ENCODE data around the gene CLIP1. TPM values are rescaled to one million over a fixed set of nuclear protein-coding genes. Genes with fewer than 3 reads are reported as not detected.

Gene CLIP1
- total RNA-seq, 1 experiment from 2014 or later: 42.9 TPM

GRCh38 chr12:122374707-122375106, 47.8 kb downstream of the CLIP1 start:
- Histone ChIP-seq H2AFZ (ENCODE audit: low read depth, low read length, poor library complexity, severe bottlenecking) (no peak overlapping the region), H3K4me3 (replicated peaks in 1 of 2; ENCODE audit: low read depth in 1 of 2, low read length in 2 of 2) (no peak overlapping the region), H3K9ac (ENCODE audit: low read length) (no peak overlapping the region), H3K36me3 (ENCODE audit: control insufficient read depth in 1 of 2, insufficient read depth in 2 of 2, low read length in 2 of 2) (peaks cover 6 to 15% of the 10 kb centered on the region in 2 experiments; a peak in 2 of 4 replicates), H3K4me1 (ENCODE audit: control insufficient read depth in 1 of 2, insufficient read depth in 2 of 2, low read length in 2 of 2) (peaks cover 0 to under 1% of the 10 kb centered on the region in 2 experiments; a peak in 1 of 4 replicates), H3K9me2 (ENCODE audit: insufficient read depth) (no peaks in the 10 kb centered on the region), H3K4me2 (ENCODE audit: low read length) (no peak overlapping the region), H4K20me1 (ENCODE audit: insufficient read depth) (no peaks in the 10 kb centered on the region), H3K79me2 (ENCODE audit: insufficient read depth, low read length) (peaks cover 9% of the 10 kb centered on the region; the same call in 1 of the 2 replicates), H3K9me3 (ENCODE audit: control insufficient read depth in 1 of 2, insufficient read depth in 1 of 2, low read depth in 1 of 2, low read length in 2 of 2) (no peaks in the 10 kb centered on the region), H3K27me3 (ENCODE audit: insufficient read depth, low read length) (no peaks in the 10 kb centered on the region), H3K27ac (ENCODE audit: low read depth, low read length) (no peak overlapping the region)
- ChIA-PET POLR2A (no interaction called here), CTCF (interaction anchor here (1.2 kb wide), 1 partner anchor 18 kb away, joined by 4 read pairs; no protein-coding TSS in a partner anchor), RAD21 (ENCODE audit: low non-redundant PET in 1 of 2, low total read pairs in 2 of 2, uncharacterized antibody in 2 of 2, unreplicated experiment in 2 of 2) (no interaction called here)
- intact Hi-C loops (cut with micrococcal nuclease): no loop called here
- no peak for DNase-seq (ENCODE audit: low read depth, low spot score)
- ATAC-seq: no peak
- TF ChIP-seq SP1 (IDR thresholded peaks at IDR 0.05; ENCODE audit: low read depth) (no peak), SIN3A (IDR thresholded peaks at IDR 0.05; ENCODE audit: low read depth) (no peak), MAX (IDR thresholded peaks at IDR 0.05) (no peak)
- TF ChIP-seq, protein P1, sequence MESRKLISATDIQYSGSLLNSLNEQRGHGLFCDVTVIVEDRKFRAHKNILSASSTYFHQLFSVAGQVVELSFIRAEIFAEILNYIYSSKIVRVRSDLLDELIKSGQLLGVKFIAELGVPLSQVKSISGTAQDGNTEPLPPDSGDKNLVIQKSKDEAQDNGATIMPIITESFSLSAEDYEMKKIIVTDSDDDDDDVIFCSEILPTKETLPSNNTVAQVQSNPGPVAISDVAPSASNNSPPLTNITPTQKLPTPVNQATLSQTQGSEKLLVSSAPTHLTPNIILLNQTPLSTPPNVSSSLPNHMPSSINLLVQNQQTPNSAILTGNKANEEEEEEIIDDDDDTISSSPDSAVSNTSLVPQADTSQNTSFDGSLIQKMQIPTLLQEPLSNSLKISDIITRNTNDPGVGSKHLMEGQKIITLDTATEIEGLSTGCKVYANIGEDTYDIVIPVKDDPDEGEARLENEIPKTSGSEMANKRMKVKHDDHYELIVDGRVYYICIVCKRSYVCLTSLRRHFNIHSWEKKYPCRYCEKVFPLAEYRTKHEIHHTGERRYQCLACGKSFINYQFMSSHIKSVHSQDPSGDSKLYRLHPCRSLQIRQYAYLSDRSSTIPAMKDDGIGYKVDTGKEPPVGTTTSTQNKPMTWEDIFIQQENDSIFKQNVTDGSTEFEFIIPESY (IDR thresholded peaks at IDR 0.05; ENCODE audit: extremely low read depth, insufficient replicate concordance, low read length): no peak
- TF ChIP-seq, protein P2, sequence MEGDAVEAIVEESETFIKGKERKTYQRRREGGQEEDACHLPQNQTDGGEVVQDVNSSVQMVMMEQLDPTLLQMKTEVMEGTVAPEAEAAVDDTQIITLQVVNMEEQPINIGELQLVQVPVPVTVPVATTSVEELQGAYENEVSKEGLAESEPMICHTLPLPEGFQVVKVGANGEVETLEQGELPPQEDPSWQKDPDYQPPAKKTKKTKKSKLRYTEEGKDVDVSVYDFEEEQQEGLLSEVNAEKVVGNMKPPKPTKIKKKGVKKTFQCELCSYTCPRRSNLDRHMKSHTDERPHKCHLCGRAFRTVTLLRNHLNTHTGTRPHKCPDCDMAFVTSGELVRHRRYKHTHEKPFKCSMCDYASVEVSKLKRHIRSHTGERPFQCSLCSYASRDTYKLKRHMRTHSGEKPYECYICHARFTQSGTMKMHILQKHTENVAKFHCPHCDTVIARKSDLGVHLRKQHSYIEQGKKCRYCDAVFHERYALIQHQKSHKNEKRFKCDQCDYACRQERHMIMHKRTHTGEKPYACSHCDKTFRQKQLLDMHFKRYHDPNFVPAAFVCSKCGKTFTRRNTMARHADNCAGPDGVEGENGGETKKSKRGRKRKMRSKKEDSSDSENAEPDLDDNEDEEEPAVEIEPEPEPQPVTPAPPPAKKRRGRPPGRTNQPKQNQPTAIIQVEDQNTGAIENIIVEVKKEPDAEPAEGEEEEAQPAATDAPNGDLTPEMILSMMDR (IDR thresholded peaks at IDR 0.05 in 2 of 3, conservative IDR thresholded peaks at IDR 0.05 in 1 of 3; ENCODE audit: borderline replicate concordance in 1 of 3, insufficient read depth in 1 of 3, low read depth in 2 of 3, low read length in 2 of 3): no peak
- no TSS peak for BruUV-seq (replicated peaks)

Data from HCT116 (cell line).